GM23248 (cell line): ENCODE results near the gene RNF213.

Experiments used
- EZH2 ChIP-seq: fragments of 200-600 bp; sonication (generic); IDR thresholded peaks from 2 replicates; pipeline ENCODE4 v1.6.1; 2018; ENCODE audit warnings: antibody characterized with exemption, mild to moderate bottlenecking; ENCODE audit not compliant: insufficient read depth, poor library complexity, severe bottlenecking
- EZH2phosphoT487 ChIP-seq: fragments of 200-600 bp; sonication (generic); IDR thresholded peaks from 2 replicates; pipeline ENCODE4 v1.6.1; 2018; ENCODE audit warnings: antibody characterized with exemption, moderate library complexity, mild to moderate bottlenecking, low read depth; ENCODE audit not compliant: insufficient read depth

- TF ChIP-seq EZH2phosphoT487 = no peak
- no peak for TF ChIP-seq EZH2
Observed at GRCh38 chr17:80330276-80330675, 69.6 kb downstream of the RNF213 start.
